H9 (cell line): ENCODE measurements around the gene SNX7. TPM values are rescaled to one million over a fixed set of nuclear protein-coding genes. Genes with fewer than 3 reads are reported as not detected.
A peak's percentile ranks its signal among the peaks of the same experiment; 100 is the strongest.

ENCODE experiments used
- DNase-seq: peaks from one replicate; pipeline ENCODE4 v3.0.0-alpha.2; 2017
- H2AFZ ChIP-seq: one replicate; pipeline ENCODE4 v1.6.1; 2013; ENCODE audit warnings: mild to moderate bottlenecking, low read length, control low read depth, moderate library complexity
- H2AK5ac ChIP-seq: 2 replicates; pipeline ENCODE4 v1.6.1; 2013; ENCODE audit warnings: low read length, control low read depth, mixed read lengths; ENCODE audit not compliant: insufficient read length
- H2BK120ac ChIP-seq: one replicate; pipeline ENCODE4 v1.6.1; 2013; ENCODE audit warnings: low read depth, mild to moderate bottlenecking, low read length, control low read depth, inconsistent platforms; ENCODE audit not compliant: poor library complexity, severe bottlenecking
- H2BK12ac ChIP-seq: 2 replicates; pipeline ENCODE4 v1.6.1; 2013; ENCODE audit warnings: low read length, control low read depth, mixed read lengths, low read depth; ENCODE audit not compliant: insufficient read length
- H2BK15ac ChIP-seq: 2 replicates; pipeline ENCODE4 v1.6.1; 2013; ENCODE audit warnings: low read depth, low read length, control low read depth
- H2BK20ac ChIP-seq: one replicate; pipeline ENCODE4 v1.6.1; 2013; ENCODE audit warnings: low read depth, mild to moderate bottlenecking, low read length, control low read depth, inconsistent platforms; ENCODE audit not compliant: poor library complexity, severe bottlenecking
- H2BK5ac ChIP-seq: 2 replicates; pipeline ENCODE4 v1.6.1; 2013; ENCODE audit warnings: low read length, control low read depth, mixed read lengths; ENCODE audit not compliant: insufficient read length
- H3K14ac ChIP-seq: 2 replicates; pipeline ENCODE4 v1.6.1; 2013; ENCODE audit warnings: low read length, control low read depth; ENCODE audit not compliant: insufficient read depth
- H3K18ac ChIP-seq: 2 replicates; pipeline ENCODE4 v1.6.1; 2013; ENCODE audit warnings: low read depth, mild to moderate bottlenecking, mixed read lengths, low read length, control low read depth; ENCODE audit not compliant: insufficient read length
- H3K23ac ChIP-seq: 2 replicates; pipeline ENCODE4 v1.6.1; 2013; ENCODE audit warnings: low read length, control low read depth, mixed read lengths, low read depth; ENCODE audit not compliant: insufficient read length
- H3K23me2 ChIP-seq: 2 replicates; pipeline ENCODE4 v1.6.1; 2013; ENCODE audit warnings: low read depth, mild to moderate bottlenecking, mixed read lengths, low read length, control low read depth; ENCODE audit not compliant: insufficient read length, poor library complexity, severe bottlenecking
- H3K27ac ChIP-seq: 2 replicates; pipeline ENCODE4 v1.5.1; 2013; ENCODE audit warnings: low read length, control low read depth, mixed read lengths, low read depth; ENCODE audit not compliant: insufficient read length
- H3K27me3 ChIP-seq: 2 replicates; pipeline ENCODE4 v1.6.1; 2013; ENCODE audit warnings: low read length, control low read depth, inconsistent platforms; ENCODE audit not compliant: insufficient read depth
- H3K4ac ChIP-seq: 2 replicates; pipeline ENCODE4 v1.6.1; 2013; ENCODE audit warnings: low read depth, mild to moderate bottlenecking, control low read depth, inconsistent platforms, low read length, moderate library complexity
- H3K4me1 ChIP-seq: 2 replicates; pipeline ENCODE4 v1.6.1; 2013; ENCODE audit warnings: low read length, control low read depth, inconsistent platforms; ENCODE audit not compliant: insufficient read depth
- H3K4me2 ChIP-seq: 2 replicates; pipeline ENCODE4 v1.6.1; 2013; ENCODE audit warnings: low read length, control low read depth, mixed read lengths; ENCODE audit not compliant: insufficient read length, insufficient read depth
- H3K56ac ChIP-seq: 2 replicates; pipeline ENCODE4 v1.6.1; 2013; ENCODE audit warnings: low read depth, mild to moderate bottlenecking, mixed read lengths, low read length, control low read depth; ENCODE audit not compliant: insufficient read length
- H3K79me1 ChIP-seq: 2 replicates; pipeline ENCODE4 v1.6.1; 2013; ENCODE audit warnings: low read depth, mild to moderate bottlenecking, moderate library complexity, low read length, control low read depth, inconsistent platforms; ENCODE audit not compliant: insufficient read depth, poor library complexity, severe bottlenecking
- H3K79me2 ChIP-seq: 2 replicates; pipeline ENCODE4 v1.6.1; 2013; ENCODE audit warnings: low read length, control low read depth, inconsistent platforms; ENCODE audit not compliant: insufficient read depth
- H3K9ac ChIP-seq: 2 replicates; pipeline ENCODE4 v1.6.1; 2013; ENCODE audit warnings: low read length, control low read depth, mixed read lengths; ENCODE audit not compliant: insufficient read length; ENCODE audit errors: extremely low read depth
- H3K9me3 ChIP-seq: one replicate; pipeline ENCODE4 v1.6.1; 2013; ENCODE audit warnings: low read depth, low read length, inconsistent platforms; ENCODE audit not compliant: control insufficient read depth
- H3T11ph ChIP-seq: one replicate; pipeline ENCODE4 v1.6.1; 2013; ENCODE audit warnings: mild to moderate bottlenecking, low read length, control low read depth, inconsistent platforms
- H4K20me1 ChIP-seq: one replicate; pipeline ENCODE4 v1.6.1; 2013; ENCODE audit not compliant: control insufficient read depth, insufficient read length, insufficient read depth
- H4K5ac ChIP-seq: 2 replicates; pipeline ENCODE4 v1.6.1; 2013; ENCODE audit warnings: low read depth, mild to moderate bottlenecking, mixed read lengths, low read length, control low read depth; ENCODE audit not compliant: insufficient read length
- H4K8ac ChIP-seq: replicated peaks from 2 replicates; pipeline ENCODE4 v1.6.1; 2013; ENCODE audit warnings: low read length, control low read depth, mixed read lengths, low read depth; ENCODE audit not compliant: insufficient read length
- H4K91ac ChIP-seq: 2 replicates; pipeline ENCODE4 v1.6.1; 2013; ENCODE audit warnings: low read depth, mild to moderate bottlenecking, moderate library complexity, mixed read lengths, low read length, control low read depth; ENCODE audit not compliant: insufficient read length
- H3K27ac Mint-ChIP-seq, 3 experiments: 2 replicates in 2 of 3; 3 replicates in 1 of 3; pipeline ENCODE4 v1.8.0; 2020 to 2021; ENCODE audit warnings: mixed read lengths in 3 of 3, mild to moderate bottlenecking in 1 of 3, moderate library complexity in 1 of 3
- H3K27me3 Mint-ChIP-seq: 2 replicates; pipeline ENCODE4 v1.8.0; 2021; ENCODE audit warnings: low read depth, mild to moderate bottlenecking, moderate library complexity, mixed read lengths
- H3K36me3 Mint-ChIP-seq, 3 experiments: 2 replicates in 2 of 3; 3 replicates in 1 of 3; pipeline ENCODE4 v1.8.0; 2020 to 2021; ENCODE audit warnings: low read depth in 3 of 3, mixed read lengths in 3 of 3; ENCODE audit not compliant: insufficient read depth in 1 of 3
- H3K4me1 Mint-ChIP-seq, 2 experiments: 2 replicates each; pipeline ENCODE4 v1.8.0; 2020; ENCODE audit warnings: mixed read lengths in 2 of 2
- H3K4me3 Mint-ChIP-seq, 2 experiments: 2 replicates in 1 of 2; 3 replicates in 1 of 2; pipeline ENCODE4 v1.8.0; 2020 to 2021; ENCODE audit warnings: mild to moderate bottlenecking in 2 of 2, mixed read lengths in 2 of 2, moderate library complexity in 1 of 2
- H3K9me3 Mint-ChIP-seq, 2 experiments: 2 replicates in 1 of 2; 3 replicates in 1 of 2; pipeline ENCODE4 v1.8.0; 2020; ENCODE audit warnings: mild to moderate bottlenecking in 2 of 2, mixed read lengths in 2 of 2, moderate library complexity in 1 of 2
- CTCF ChIP-seq: fragments of 200-600 bp; sonication (generic); conservative IDR thresholded peaks from 3 replicates; pipeline ENCODE4 v1.8.0; 2021; ENCODE audit warnings: antibody characterized with exemption, mild to moderate bottlenecking
- WGBS: extraction: QIAGEN DNeasy Blood & Tissue Kit; methylation state at CpG from one replicate; pipeline ENCODE4 v1.1.7; 2013; ENCODE audit warnings: missing lambda C conversion rate, low lambda C conversion rate, mixed read lengths; ENCODE audit not compliant: insufficient read length; ENCODE audit errors: extremely low coverage; 5-methylcytosine and 5-hydroxymethylcytosine counted together
- total RNA-seq: library from RNA; stranded (reverse); gene quantifications from 2 replicates; pipeline ENCODE4 v1.2.1, GENCODE V29; 2021

SNX7 gene
- total RNA-seq, 1 experiment from 2014 or later = 24.7 TPM

GRCh38 chr1:98677288-98677687 is 15.8 kb downstream of the SNX7 start:
- Mint-ChIP-seq H3K36me3 (peaks cover 13 to 16% (median 15%) of the 10 kb centered on the region in 3 experiments; a peak in 6 of 7 replicates), H3K27ac (peak overlapping the region in 1 of 3 experiments; percentile 92; a peak in 3 of 7 replicates), H3K9me3 (peaks cover 5 to 8% of the 10 kb centered on the region in 2 experiments; a peak in 2 of 5 replicates), H3K27me3 (no peaks in the 10 kb centered on the region), H3K4me3 (no peak overlapping the region), H3K4me1 (peaks cover 12 to 19% of the 10 kb centered on the region in 2 experiments)
- Histone ChIP-seq H3K9me3 (no peaks in the 10 kb centered on the region), H3K56ac (no peak overlapping the region), H2BK5ac (no peak overlapping the region), H2AFZ (no peak overlapping the region), H3K79me1 (no peaks in the 10 kb centered on the region), H3T11ph (no peak overlapping the region), H3K4ac (no peak overlapping the region), H2BK15ac (no peak overlapping the region), H3K4me2 (no peak overlapping the region), H3K4me1 (no peaks in the 10 kb centered on the region), H3K23ac (no peak overlapping the region), H2BK12ac (no peak overlapping the region), H2AK5ac (no peak overlapping the region), H3K14ac (no peak overlapping the region), H3K9ac (no peak overlapping the region), H4K91ac (no peak overlapping the region), H2BK120ac (no peak overlapping the region), H4K5ac (no peak overlapping the region), H4K20me1 (no peaks in the 10 kb centered on the region), H3K27me3 (no peaks in the 10 kb centered on the region), H3K23me2 (no peaks in the 10 kb centered on the region), H2BK20ac (no peak overlapping the region), H3K18ac (no peak overlapping the region), H4K8ac (no peak overlapping the region), H3K27ac (no peak overlapping the region), H3K79me2 (no peaks in the 10 kb centered on the region)
- no CpG with 5 or more reads among the region's 4 CpGs for WGBS
- no peak for TF ChIP-seq CTCF
- no peak for DNase-seq
